Measurements from ENCODE around the gene NKTR. TPM values are rescaled to one million over a fixed set of nuclear protein-coding genes. Genes with fewer than 3 reads are reported as not detected.

The NKTR gene
- total RNA-seq, 1 experiment from 2014 or later, result 79.8 TPM

- Mint-ChIP-seq H3K27me3 (ENCODE audit: low read depth) (no peaks in the 10 kb centered on the region), H3K36me3 (ENCODE audit: insufficient read depth in 1 of 3, low read depth in 3 of 3) (peaks cover 3 to 24% (median 19%) of the 10 kb centered on the region in 3 experiments; a peak in 6 of 7 replicates), H3K9me3 (no peaks in the 10 kb centered on the region), H3K27ac (peak overlapping the region in 2 of 3 experiments; percentile 87 to 92; a peak in 4 of 7 replicates), H3K4me1 (peaks cover 39 to 54% of the 10 kb centered on the region in 2 experiments), H3K4me3 (no peak overlapping the region; a peak in 1 of 5 replicates)
- no peak overlapping the region for H4K8ac ChIP-seq (replicated peaks; ENCODE audit: insufficient read length, low read depth, low read length)
- WGBS (ENCODE audit: extremely low coverage, insufficient read length, low lambda C conversion rate), result no CpG with 5 or more reads among the region's 1 CpG
- H2BK12ac ChIP-seq (ENCODE audit: insufficient read length, low read depth, low read length), result no peak overlapping the region
- H4K20me1 ChIP-seq (ENCODE audit: control insufficient read depth, insufficient read depth, insufficient read length), result no peaks in the 10 kb centered on the region
- H3K4me2 ChIP-seq (ENCODE audit: insufficient read depth, insufficient read length, low read length), result peak overlapping the region; percentile 5
- H3K23ac ChIP-seq (ENCODE audit: insufficient read length, low read depth, low read length), result no peak overlapping the region
- H3K79me2 ChIP-seq (ENCODE audit: insufficient read depth, low read length), result no peaks in the 10 kb centered on the region
- no peak overlapping the region for H3K56ac ChIP-seq (ENCODE audit: insufficient read length, low read depth, low read length)
- H3K18ac ChIP-seq (ENCODE audit: insufficient read length, low read depth, low read length), result no peak overlapping the region
- DNase-seq, result peak; percentile 25
- no peak overlapping the region for H2AFZ ChIP-seq (ENCODE audit: low read length)
- H4K5ac ChIP-seq (ENCODE audit: insufficient read length, low read depth, low read length), result no peak overlapping the region
- H3K23me2 ChIP-seq (ENCODE audit: insufficient read length, low read depth, low read length, poor library complexity, severe bottlenecking), result no peaks in the 10 kb centered on the region
- H3K27ac ChIP-seq (ENCODE audit: insufficient read length, low read depth, low read length), result no peak overlapping the region
- H2BK15ac ChIP-seq (ENCODE audit: low read depth, low read length), result no peak overlapping the region
- TF ChIP-seq, protein P1, sequence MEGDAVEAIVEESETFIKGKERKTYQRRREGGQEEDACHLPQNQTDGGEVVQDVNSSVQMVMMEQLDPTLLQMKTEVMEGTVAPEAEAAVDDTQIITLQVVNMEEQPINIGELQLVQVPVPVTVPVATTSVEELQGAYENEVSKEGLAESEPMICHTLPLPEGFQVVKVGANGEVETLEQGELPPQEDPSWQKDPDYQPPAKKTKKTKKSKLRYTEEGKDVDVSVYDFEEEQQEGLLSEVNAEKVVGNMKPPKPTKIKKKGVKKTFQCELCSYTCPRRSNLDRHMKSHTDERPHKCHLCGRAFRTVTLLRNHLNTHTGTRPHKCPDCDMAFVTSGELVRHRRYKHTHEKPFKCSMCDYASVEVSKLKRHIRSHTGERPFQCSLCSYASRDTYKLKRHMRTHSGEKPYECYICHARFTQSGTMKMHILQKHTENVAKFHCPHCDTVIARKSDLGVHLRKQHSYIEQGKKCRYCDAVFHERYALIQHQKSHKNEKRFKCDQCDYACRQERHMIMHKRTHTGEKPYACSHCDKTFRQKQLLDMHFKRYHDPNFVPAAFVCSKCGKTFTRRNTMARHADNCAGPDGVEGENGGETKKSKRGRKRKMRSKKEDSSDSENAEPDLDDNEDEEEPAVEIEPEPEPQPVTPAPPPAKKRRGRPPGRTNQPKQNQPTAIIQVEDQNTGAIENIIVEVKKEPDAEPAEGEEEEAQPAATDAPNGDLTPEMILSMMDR (conservative IDR thresholded peaks at IDR 0.05), result no peak
- H3K9me3 ChIP-seq (ENCODE audit: control insufficient read depth, low read depth, low read length), result no peaks in the 10 kb centered on the region
- no peak overlapping the region for H2AK5ac ChIP-seq (ENCODE audit: insufficient read length, low read length)
- no peak overlapping the region for H2BK120ac ChIP-seq (ENCODE audit: low read depth, low read length, poor library complexity, severe bottlenecking)
- H3K4ac ChIP-seq (ENCODE audit: low read depth, low read length), result no peak overlapping the region
- H3T11ph ChIP-seq (ENCODE audit: low read length), result no peak overlapping the region
- H3K79me1 ChIP-seq (ENCODE audit: insufficient read depth, low read depth, low read length, poor library complexity, severe bottlenecking), result no peaks in the 10 kb centered on the region
- no peak overlapping the region for H2BK5ac ChIP-seq (ENCODE audit: insufficient read length, low read length)
- H3K27me3 ChIP-seq (ENCODE audit: insufficient read depth, low read length), result no peaks in the 10 kb centered on the region
- H3K4me1 ChIP-seq (ENCODE audit: insufficient read depth, low read length), result peaks cover 9% of the 10 kb centered on the region; the same call in 1 of the 2 replicates
- no peak overlapping the region for H3K14ac ChIP-seq (ENCODE audit: insufficient read depth, low read length)
- no peak overlapping the region for H4K91ac ChIP-seq (ENCODE audit: insufficient read length, low read depth, low read length)
- H2BK20ac ChIP-seq (ENCODE audit: low read depth, low read length, poor library complexity, severe bottlenecking), result no peak overlapping the region
- H3K9ac ChIP-seq (ENCODE audit: extremely low read depth, insufficient read length, low read length), result no peak overlapping the region
Observed at GRCh38 chr3:42652251-42652610, 51.7 kb downstream of the NKTR start.

Measured in H9 (cell line).